K562 (cell line): Measurements from ENCODE around the gene SLC25A1. TPM values are rescaled to one million over a fixed set of nuclear protein-coding genes. Genes with fewer than 3 reads are reported as not detected.

Experiments
- ATAC-seq: fragments of 200-7000 bp; cut with Tn5 transposase; 3 replicates; pipeline ENCODE4 v1.9.1; 2020; ENCODE audit warnings: moderate library complexity
- BruUV-seq: library from RNA; stranded (reverse); fragments of 400-500 nt; replicated peaks from 2 replicates; lab custom pipeline; 2021; lab: Mats Ljungman, UMichigan
- CTCF ChIA-PET: fragments of 300-600 bp; formaldehyde crosslinking; extraction: SDS; loops from one replicate; lab custom pipeline; 2021; ENCODE audit warnings: low intra/inter-chr PET ratio; lab: Yijun Ruan, JAX
- POLR2A ChIA-PET: fragments of 300-600, 350-650 bp; sonication (Branson Sonifier 250); formaldehyde crosslinking; extraction: SDS; loops from one replicate; lab custom pipeline; 2021; ENCODE audit warnings: antibody characterized with exemption, inconsistent platforms; lab: Yijun Ruan, JAX
- DNase-seq, 4 experiments: peaks; one replicate each; pipeline versions ENCODE4 v3.0.0 to v3.0.0-alpha.2; 2011 to 2018; ENCODE audit warnings: low spot score in 3 of 4, mixed read lengths in 3 of 4; ENCODE audit errors: extremely low read depth in 1 of 4
- FAIRE-seq: peaks from 2 replicates; lab custom pipeline; 2011; peaks lifted over from hg19 to GRCh38; lab: Jason Lieb, UNC
- H2AFZ ChIP-seq: 2 replicates; pipeline ENCODE4 v1.6.0; 2011; ENCODE audit warnings: low read depth, low read length, control low read depth, inconsistent platforms
- H3K27ac ChIP-seq: fragments of 200-600 bp; 3 replicates; pipeline ENCODE4 v1.8.0; 2011; ENCODE audit warnings: low read depth, mild to moderate bottlenecking, control low read depth, inconsistent platforms, low read length, moderate library complexity, mixed read lengths; ENCODE audit errors: extremely low read depth
- H3K27me3 ChIP-seq, 2 experiments: fragments of 300-600 bp in 1 of 2; 2 replicates in 1 of 2; 3 replicates in 1 of 2; pipeline versions ENCODE4 v1.6.0 to v1.8.0; 2011; ENCODE audit warnings: inconsistent platforms in 2 of 2, low read length in 2 of 2, mild to moderate bottlenecking in 1 of 2, mixed read lengths in 1 of 2, moderate library complexity in 1 of 2; ENCODE audit not compliant: control insufficient read depth in 2 of 2, insufficient read depth in 2 of 2
- H3K36me3 ChIP-seq: fragments of 300-600 bp; 3 replicates; pipeline ENCODE4 v1.8.0; 2011; ENCODE audit warnings: mild to moderate bottlenecking, low read length, inconsistent platforms; ENCODE audit not compliant: control insufficient read depth, insufficient read depth
- H3K4me1 ChIP-seq, 2 experiments: fragments of 200-600 bp in 1 of 2; replicated peaks in 1 of 2; 2 replicates in 1 of 2; 3 replicates in 1 of 2; pipeline versions ENCODE4 v1.5.1 to v1.8.0; 2011; ENCODE audit warnings: inconsistent platforms in 2 of 2, low read length in 2 of 2, mild to moderate bottlenecking in 1 of 2, mixed read lengths in 1 of 2, moderate library complexity in 1 of 2; ENCODE audit not compliant: control insufficient read depth in 2 of 2, insufficient read depth in 2 of 2
- H3K4me2 ChIP-seq: 2 replicates; pipeline ENCODE4 v1.6.1; 2011; ENCODE audit warnings: low read length, control low read depth, inconsistent platforms, mixed read lengths; ENCODE audit not compliant: insufficient read depth
- H3K4me3 ChIP-seq: fragments of 200-600 bp; sonication (generic), shearing (Covaris generic); 2 replicates; pipeline ENCODE4 v1.5.1; 2016; ENCODE audit warnings: control low read depth, inconsistent platforms
- H3K79me2 ChIP-seq: fragments of 200-600 bp; 3 replicates; pipeline ENCODE4 v1.8.0; 2011; ENCODE audit warnings: low read length, inconsistent platforms; ENCODE audit not compliant: control insufficient read depth, insufficient read depth
- H3K9ac ChIP-seq, 2 experiments: 2 replicates each; pipeline versions ENCODE4 v1.6.0 to v1.6.1; 2011; ENCODE audit warnings: low read depth in 2 of 2, low read length in 2 of 2, control low read depth in 1 of 2, inconsistent platforms in 1 of 2, mild to moderate bottlenecking in 1 of 2, mixed read lengths in 1 of 2; ENCODE audit not compliant: insufficient read depth in 1 of 2
- H3K9me1 ChIP-seq: one replicate; pipeline ENCODE4 v1.6.0; 2011; ENCODE audit warnings: inconsistent platforms, mild to moderate bottlenecking, low read length, moderate library complexity; ENCODE audit not compliant: control insufficient read depth, insufficient read depth
- H3K9me3 ChIP-seq: replicated peaks from 2 replicates; pipeline ENCODE4 v1.5.1; 2011; ENCODE audit warnings: low read depth, low read length, inconsistent platforms; ENCODE audit not compliant: control insufficient read depth, insufficient read depth
- H4K20me1 ChIP-seq: replicated peaks from 2 replicates; pipeline ENCODE4 v1.6.1; 2011; ENCODE audit warnings: low read length, inconsistent platforms, mixed read lengths; ENCODE audit not compliant: control insufficient read depth, insufficient read depth
- BMI1 ChIP-seq: fragments of 150-350 bp; IDR thresholded peaks from 2 replicates; pipeline ENCODE4 v1.6.1; 2014; ENCODE audit warnings: low read length
- CHD4 ChIP-seq: fragments of 200-600 bp; sonication (generic); IDR thresholded peaks from 3 replicates; pipeline ENCODE4 v1.6.1; 2012; ENCODE audit warnings: low read depth, mild to moderate bottlenecking, mixed read lengths, low read length, inconsistent platforms; ENCODE audit not compliant: insufficient read depth, insufficient replicate concordance, poor library complexity, severe bottlenecking
- CXXC5 ChIP-seq: fragments of 250-450 bp; sonication (Bioruptor Pico); IDR thresholded peaks from 2 replicates; pipeline ENCODE4 v1.8.0; 2022; ENCODE audit warnings: inconsistent platforms, mild to moderate bottlenecking, moderate library complexity
- E2F3 ChIP-seq: fragments of 250-450 bp; sonication (Bioruptor Pico); IDR thresholded peaks from 2 replicates; pipeline ENCODE4 v1.4.0; 2020; ENCODE audit warnings: mild to moderate bottlenecking
- ELF4 ChIP-seq: fragments of 450-650 bp; formaldehyde crosslinking; IDR thresholded peaks from 2 replicates; pipeline ENCODE4 v1.4.0; 2022; ENCODE audit warnings: missing genetic modification characterization
- HIVEP1 ChIP-seq: fragments of 250-450 bp; sonication (Bioruptor Pico); IDR thresholded peaks from 2 replicates; pipeline ENCODE4 v1.4.0; 2020; ENCODE audit warnings: mild to moderate bottlenecking
- HNRNPLL ChIP-seq: fragments of 200-400 bp; formaldehyde crosslinking; IDR thresholded peaks from 2 replicates; pipeline ENCODE4 v1.6.1; 2017; ENCODE audit warnings: low read length, low read depth, mild to moderate bottlenecking; ENCODE audit not compliant: poor library complexity, severe bottlenecking
- KLF1 ChIP-seq: fragments of 450-650 bp; IDR thresholded peaks from 2 replicates; pipeline ENCODE4 v1.6.1; 2016; ENCODE audit warnings: missing genetic modification characterization, missing compliant biosample characterization
- MYC ChIP-seq, 2 experiments: fragments of 250-450 bp in 1 of 2; sonication (Bioruptor Pico) in 1 of 2; IDR thresholded peaks; 2 replicates each; pipeline versions ENCODE4 v1.5.1 to v1.6.1; 2012 to 2021; ENCODE audit warnings: low read depth in 2 of 2, borderline replicate concordance in 1 of 2, improper control_type of control experiment in 1 of 2, low read length in 1 of 2, mild to moderate bottlenecking in 1 of 2, moderate library complexity in 1 of 2
- NR4A1 ChIP-seq, 2 experiments: fragments of 250-450 bp in 1 of 2; fragments of 450-650 bp in 1 of 2; sonication (Bioruptor Pico) in 1 of 2; IDR thresholded peaks; 2 replicates each; pipeline versions ENCODE4 v1.4.0 to v1.6.1; 2016 to 2020; ENCODE audit warnings: mild to moderate bottlenecking in 2 of 2, missing compliant biosample characterization in 1 of 2, missing genetic modification characterization in 1 of 2, moderate library complexity in 1 of 2
- SIN3A ChIP-seq, 2 experiments: fragments of 150-350 bp in 1 of 2; IDR thresholded peaks; 2 replicates each; pipeline ENCODE4 v1.6.1; 2011 to 2016; ENCODE audit warnings: borderline replicate concordance in 2 of 2, low read depth in 2 of 2, low read length in 2 of 2, mild to moderate bottlenecking in 2 of 2, moderate library complexity in 2 of 2; ENCODE audit not compliant: control insufficient read depth in 1 of 2
- SMAD1 ChIP-seq: fragments of 150-350 bp; IDR thresholded peaks from 2 replicates; pipeline ENCODE4 v1.6.1; 2014; ENCODE audit warnings: low read length, low read depth; ENCODE audit not compliant: partially characterized antibody
- SPI1 ChIP-seq: IDR thresholded peaks from 2 replicates; pipeline ENCODE4 v1.6.1; 2011; ENCODE audit warnings: low read depth, low read length, control low read depth, borderline replicate concordance
- TEAD4 ChIP-seq, 2 experiments: sonication (generic) in 1 of 2; formaldehyde crosslinking in 1 of 2; IDR thresholded peaks; 2 replicates each; pipeline versions ENCODE4 v1.6.1 to v1.8.0; 2012 to 2022; ENCODE audit warnings: borderline replicate concordance in 1 of 2, inconsistent platforms in 1 of 2, low read length in 1 of 2, mild to moderate bottlenecking in 1 of 2, missing genetic modification reagents in 1 of 2
- U2AF1 ChIP-seq: fragments of 200-400 bp; formaldehyde crosslinking; optimal IDR thresholded peaks from 2 replicates; pipeline ENCODE3; 2017; ENCODE audit warnings: mild to moderate bottlenecking, low read depth, low read length, moderate library complexity
- YY1 ChIP-seq, 3 experiments: IDR thresholded peaks; 2 replicates each; pipeline ENCODE4 v1.6.1; 2011; ENCODE audit warnings: low read length in 2 of 3, mild to moderate bottlenecking in 2 of 3, moderate library complexity in 2 of 3, borderline replicate concordance in 1 of 3, control low read depth in 1 of 3, low read depth in 1 of 3; ENCODE audit not compliant: insufficient read depth in 3 of 3, insufficient replicate concordance in 2 of 3, control insufficient read depth in 1 of 3, insufficient read length in 1 of 3; ENCODE audit errors: extremely low read depth in 1 of 3
- ZNF696 ChIP-seq: fragments of 250-450 bp; sonication (Bioruptor Pico); conservative IDR thresholded peaks from 2 replicates; pipeline ENCODE4 v1.4.0; 2020; ENCODE audit warnings: mild to moderate bottlenecking, moderate library complexity
- ZNF764 ChIP-seq: fragments of 250-450 bp; sonication (Bioruptor Pico); IDR thresholded peaks from 2 replicates; pipeline ENCODE4 v1.4.0; 2020; ENCODE audit warnings: low read depth, mild to moderate bottlenecking, moderate library complexity
- WGBS: fragments of 100-300 bp; shearing (Covaris generic); methylation state at CpG from one replicate; pipeline ENCODE4 v1.1.6; 2016; ENCODE audit warnings: low coverage, mixed read lengths; ENCODE audit not compliant: insufficient coverage; ENCODE audit errors: missing lambda C conversion rate; 5-methylcytosine and 5-hydroxymethylcytosine counted together
- in situ Hi-C: fragments of 300-500 bp; cut with MboI; formaldehyde crosslinking; loops from 4 replicates; pipeline ENCODE4 v1.15.0; 2018; ENCODE audit warnings: inconsistent platforms, mixed read lengths
- intact Hi-C: fragments of 100-400 bp; cut with micrococcal nuclease; formaldehyde crosslinking; loops from 2 replicates; pipeline ENCODE4 v1.14.2; 2022
- polyA plus RNA-seq, 8 experiments: library from polyadenylated mRNA; depleted of rRNA in 4 of 8; stranded (reverse) in 5 of 8; unstranded in 3 of 8; fragments of >200 nt; fragmentation: Nextera tagmentation in 2 of 8; fragmentation: Illumina TruSeq in 1 of 8; extraction: Ambion mirVana in 2 of 8; extraction: Trizol in 1 of 8; gene quantifications; 2 replicates each; pipeline versions ENCODE4 v1.2.1 to v1.2.3, GENCODE V29; 2011 to 2014; ENCODE audit warnings: inconsistent platforms in 1 of 8, missing spikeins in 1 of 8
- total RNA-seq, 7 experiments: library from RNA; depleted of rRNA in 6 of 7; stranded (reverse); fragments of >200 nt in 6 of 7; fragmentation: Illumina TruSeq in 2 of 7; extraction: Trizol in 2 of 7; gene quantifications; 2 replicates each; pipeline versions ENCODE4 v1.2.1 to v1.2.3, GENCODE V29; 2011 to 2021; ENCODE audit warnings: low replicate concordance in 1 of 7

The SLC25A1 gene
- total and polyA plus RNA-seq, 9 of the 15 experiments (the other 6 are each of a cell fraction or from before 2014, with no cell fraction given) = 11.0 to 408 (median 110) TPM

GRCh38 chr22:19169002-19169946 lies 9.3 kb downstream of the SLC25A1 start:
- Histone ChIP-seq H3K27me3 (peaks cover 29 to 40% of the 10 kb centered on the region in 2 experiments), H3K36me3 (peaks cover 23% of the 10 kb centered on the region), H3K79me2 (peaks cover 40% of the 10 kb centered on the region), H3K9me1 (peaks cover 19% of the 10 kb centered on the region), H3K4me3 (peak overlapping the region; percentile 34), H2AFZ (peak overlapping the region; percentile 83), H3K4me2 (peak overlapping the region; percentile 93), H3K9me3 (peaks cover 5% of the 10 kb centered on the region; the same call in 1 of the 2 replicates), H3K4me1 (peaks cover 38 to 61% of the 10 kb centered on the region in 2 experiments), H3K27ac (no peak overlapping the region), H4K20me1 (peaks cover 29% of the 10 kb centered on the region), H3K9ac (peak overlapping the region; percentile 27 to 96; a peak in 3 of 4 replicates)
- no peak for FAIRE-seq
- intact Hi-C loops (no loop called here), in situ Hi-C loops (no loop called here)
- peak; percentile 79 to 89 (median 86) for DNase-seq
- no TSS peak for BruUV-seq
- ChIA-PET CTCF (interaction anchor here (0.9 kb wide), 1 partner anchor 461 kb away, joined by 3 read pairs; no protein-coding TSS in a partner anchor), POLR2A (interaction anchor here (0.6 to 4.5 kb wide), 15 partner anchors 10 to 608 kb away, joined by 3 to 64 read pairs (median 3); partner anchors contain the start of genes ESS2 and SLC25A1)
- WGBS = 3% methylated on average over 58 of the region's 58 CpGs
- peak; percentile 18 for ATAC-seq
- TF ChIP-seq ELF4 (peak; percentile 18; the same call in 1 of the 2 replicates), SIN3A (IDR thresholded peaks at IDR 0.05; ENCODE audit: borderline replicate concordance in 2 of 2, control insufficient read depth in 1 of 2, low read depth in 2 of 2, low read length in 2 of 2) (peak in 1 of 2 experiments; percentile 49; a peak in 1 of 4 replicates), BMI1 (peak; percentile 26; the same call in 1 of the 2 replicates), HIVEP1 (CRISPR knock-in tag) (0 out of 2 replicates have a peak, but pooled peaks have one; percentile 70), MYC (IDR thresholded peaks at IDR 0.05; ENCODE audit: low read depth, low read length) (peak; percentile 4), MYC (CRISPR knock-in tag; IDR thresholded peaks at IDR 0.05; ENCODE audit: borderline replicate concordance, low read depth) (no peak; the same call in 1 of the 2 replicates), YY1 (IDR thresholded peaks at IDR 0.05; ENCODE audit: borderline replicate concordance in 1 of 3, control insufficient read depth in 1 of 3, extremely low read depth in 1 of 3, insufficient read depth in 3 of 3, insufficient read length in 1 of 3, insufficient replicate concordance in 2 of 3, low read depth in 1 of 3, low read length in 2 of 3) (peak in 1 of 3 experiments; percentile 46), U2AF1 (no peak), KLF1 (tag) (peak; percentile 76; the same call in 1 of the 2 replicates), CHD4 (peak; percentile 49), NR4A1 (CRISPR knock-in tag; IDR thresholded peaks at IDR 0.05) (peak; percentile 24; the same call in 1 of the 2 replicates), NR4A1 (tag; IDR thresholded peaks at IDR 0.05) (no peak), ZNF696 (no peak), CXXC5 (CRISPR knock-in tag) (peak; percentile 99), ZNF764 (CRISPR knock-in tag) (peak; percentile 40), SPI1 (0 out of 2 replicates have a peak, but pooled peaks have one; percentile 21), SMAD1 (peak; percentile 52), HNRNPLL (peak; percentile 47), E2F3 (CRISPR knock-in tag) (peak; percentile 74), TEAD4 (IDR thresholded peaks at IDR 0.05; ENCODE audit: low read length) (no peak), TEAD4 (CRISPR knock-in tag; IDR thresholded peaks at IDR 0.05; ENCODE audit: borderline replicate concordance) (no peak)
